Trophoblast cell (in vitro differentiated cells and primary cell): ENCODE measurements around the gene PACS2.

Experiments used
- DNase-seq, 2 donors: peaks; one replicate each; pipeline ENCODE4 v3.0.0-alpha.2; 2016
- H2AFZ ChIP-seq: 2 replicates; pipeline ENCODE4 v1.6.1; 2013; ENCODE audit warnings: low read length, moderate library complexity, mild to moderate bottlenecking; ENCODE audit not compliant: insufficient read depth, poor library complexity
- H2AK5ac ChIP-seq: 2 replicates; pipeline ENCODE4 v1.6.1; 2013; ENCODE audit warnings: mild to moderate bottlenecking, low read length
- H2BK120ac ChIP-seq: 2 replicates; pipeline ENCODE4 v1.6.1; 2013; ENCODE audit warnings: low read length, mild to moderate bottlenecking, moderate library complexity; ENCODE audit not compliant: insufficient read depth, poor library complexity
- H2BK12ac ChIP-seq: 2 replicates; pipeline ENCODE4 v1.6.1; 2013; ENCODE audit warnings: mild to moderate bottlenecking, low read length, moderate library complexity
- H2BK5ac ChIP-seq: 2 replicates; pipeline ENCODE4 v1.6.1; 2013; ENCODE audit warnings: low read length, low read depth, moderate library complexity, mild to moderate bottlenecking; ENCODE audit not compliant: poor library complexity
- H3K14ac ChIP-seq: 2 replicates; pipeline ENCODE4 v1.6.1; 2013; ENCODE audit warnings: mild to moderate bottlenecking, low read length
- H3K18ac ChIP-seq: 2 replicates; pipeline ENCODE4 v1.6.1; 2013; ENCODE audit warnings: mild to moderate bottlenecking, low read length
- H3K23ac ChIP-seq: 2 replicates; pipeline ENCODE4 v1.6.1; 2013; ENCODE audit warnings: low read length
- H3K27ac ChIP-seq: 2 replicates; pipeline ENCODE4 v1.5.1; 2013; ENCODE audit warnings: low read depth, mild to moderate bottlenecking, inconsistent platforms, low read length, moderate library complexity
- H3K27me3 ChIP-seq: 2 replicates; pipeline ENCODE4 v1.6.1; 2013; ENCODE audit warnings: inconsistent platforms, mild to moderate bottlenecking, low read length, moderate library complexity; ENCODE audit not compliant: insufficient read depth
- H3K36me3 ChIP-seq, 2 experiments: 1 replicate in 1 of 2; 2 replicates in 1 of 2; pipeline ENCODE4 v1.6.1; 2013; ENCODE audit warnings: low read length in 2 of 2, mild to moderate bottlenecking in 2 of 2, moderate library complexity in 1 of 2; ENCODE audit not compliant: insufficient read depth in 2 of 2, control insufficient read depth in 1 of 2
- H3K4ac ChIP-seq: 2 replicates; pipeline ENCODE4 v1.6.1; 2013; ENCODE audit warnings: low read depth, mild to moderate bottlenecking, low read length, moderate library complexity
- H3K4me1 ChIP-seq, 2 experiments: 1 replicate in 1 of 2; 2 replicates in 1 of 2; pipeline ENCODE4 v1.6.1; 2013; ENCODE audit warnings: low read length in 2 of 2, mild to moderate bottlenecking in 2 of 2, moderate library complexity in 1 of 2; ENCODE audit not compliant: insufficient read depth in 2 of 2, control insufficient read depth in 1 of 2
- H3K4me2 ChIP-seq: 2 replicates; pipeline ENCODE4 v1.6.1; 2013; ENCODE audit warnings: inconsistent platforms, mild to moderate bottlenecking, low read length, moderate library complexity
- H3K4me3 ChIP-seq: 2 replicates; pipeline ENCODE4 v1.5.1; 2013; ENCODE audit warnings: mild to moderate bottlenecking, low read depth, low read length, inconsistent platforms
- H3K79me1 ChIP-seq: one replicate; pipeline ENCODE4 v1.6.1; 2013; ENCODE audit warnings: low read length
- H3K79me2 ChIP-seq: 2 replicates; pipeline ENCODE4 v1.6.1; 2013; ENCODE audit warnings: low read length, mild to moderate bottlenecking; ENCODE audit not compliant: control insufficient read depth, insufficient read depth, poor library complexity
- H3K9ac ChIP-seq: 2 replicates; pipeline ENCODE4 v1.6.1; 2013; ENCODE audit warnings: mild to moderate bottlenecking, low read length
- H3K9me3 ChIP-seq: 2 replicates; pipeline ENCODE4 v1.6.1; 2013; ENCODE audit warnings: low read depth, mild to moderate bottlenecking, control low read depth, inconsistent platforms, low read length; ENCODE audit not compliant: insufficient read depth
- H4K12ac ChIP-seq: 2 replicates; pipeline ENCODE4 v1.6.1; 2013; ENCODE audit warnings: low read depth, mild to moderate bottlenecking, low read length, moderate library complexity
- H4K8ac ChIP-seq: 2 replicates; pipeline ENCODE4 v1.6.1; 2013; ENCODE audit warnings: low read depth, mild to moderate bottlenecking, low read length, moderate library complexity
- H4K91ac ChIP-seq: one replicate; pipeline ENCODE4 v1.6.1; 2013; ENCODE audit warnings: low read depth, mild to moderate bottlenecking, low read length, moderate library complexity
- WGBS: extraction: QIAGEN DNeasy Blood & Tissue Kit; methylation state at CpG from one replicate; pipeline ENCODE4 v1.1.7; 2013; ENCODE audit warnings: missing lambda C conversion rate; ENCODE audit not compliant: insufficient read length, insufficient coverage; ENCODE audit errors: extremely low coverage; 5-methylcytosine and 5-hydroxymethylcytosine counted together

The PACS2 gene

GRCh38 chr14:105436402-105436801 lies 121.9 kb downstream of the PACS2 start:
- Histone ChIP-seq H4K91ac (no peak overlapping the region), H2AK5ac (no peak overlapping the region), H3K23ac (no peak overlapping the region), H2BK5ac (no peak overlapping the region), H3K4me2 (no peak overlapping the region), H3K79me2 (peaks cover 3% of the 10 kb centered on the region), H3K9me3 (no peaks in the 10 kb centered on the region), H3K18ac (no peak overlapping the region), H3K9ac (no peak overlapping the region), H2BK120ac (no peak overlapping the region), H2BK12ac (no peak overlapping the region), H3K4me1 (peaks cover 6 to 7% of the 10 kb centered on the region in 2 experiments), H3K27me3 (no peaks in the 10 kb centered on the region), H3K79me1 (no peaks in the 10 kb centered on the region), H3K4me3 (no peak overlapping the region), H3K14ac (no peak overlapping the region), H3K36me3 (peaks cover 19 to 30% of the 10 kb centered on the region in 2 experiments), H3K4ac (peak overlapping the region; percentile 34), H4K8ac (no peak overlapping the region), H2AFZ (no peak overlapping the region), H4K12ac (no peak overlapping the region), H3K27ac (no peak overlapping the region)
- WGBS = no CpG with 5 or more reads among the region's 12 CpGs
- no peak for DNase-seq

DNA sequence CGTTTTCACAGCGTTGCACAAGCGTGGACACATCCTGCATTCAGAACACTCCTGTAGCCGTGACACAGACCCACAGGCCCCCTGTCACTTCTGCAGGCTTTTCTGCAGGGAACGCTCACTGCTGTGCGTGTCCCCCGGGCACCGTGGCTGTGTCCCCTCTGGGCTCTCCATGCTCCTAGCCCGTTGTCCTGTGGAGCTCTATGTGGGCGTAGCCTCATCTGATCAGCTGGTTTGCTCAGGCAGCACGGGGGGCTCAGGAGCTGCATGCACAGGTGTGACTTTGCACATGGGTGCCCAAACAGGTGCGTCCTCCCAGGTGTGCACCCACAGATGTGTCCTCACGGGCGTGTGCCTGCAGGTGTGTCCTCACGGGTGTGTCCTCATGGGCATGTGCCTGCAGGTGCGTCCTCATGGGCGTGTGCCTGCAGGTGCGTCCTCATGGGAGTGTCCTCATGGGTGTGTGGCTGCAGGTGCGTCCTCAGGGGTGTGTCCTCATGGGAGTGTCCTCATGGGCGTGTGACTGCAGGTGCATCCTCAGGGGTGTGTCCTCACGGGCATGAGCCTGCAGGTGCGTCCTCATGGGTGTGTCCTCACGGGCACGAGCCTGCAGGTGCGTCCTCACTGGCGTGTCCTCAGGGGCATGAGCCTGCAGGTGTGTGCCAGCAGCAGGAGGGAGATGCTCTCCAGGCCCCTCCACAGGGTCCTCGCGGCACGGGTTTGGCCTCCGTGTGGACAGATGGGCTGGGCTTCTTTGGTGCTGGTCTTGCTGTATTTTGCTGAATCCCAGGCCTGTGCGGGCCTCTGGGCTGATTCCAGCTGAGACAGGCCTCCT lies 122.6 kb downstream of the PACS2 start:
- no peak overlapping the region for H4K8ac ChIP-seq

DNA sequence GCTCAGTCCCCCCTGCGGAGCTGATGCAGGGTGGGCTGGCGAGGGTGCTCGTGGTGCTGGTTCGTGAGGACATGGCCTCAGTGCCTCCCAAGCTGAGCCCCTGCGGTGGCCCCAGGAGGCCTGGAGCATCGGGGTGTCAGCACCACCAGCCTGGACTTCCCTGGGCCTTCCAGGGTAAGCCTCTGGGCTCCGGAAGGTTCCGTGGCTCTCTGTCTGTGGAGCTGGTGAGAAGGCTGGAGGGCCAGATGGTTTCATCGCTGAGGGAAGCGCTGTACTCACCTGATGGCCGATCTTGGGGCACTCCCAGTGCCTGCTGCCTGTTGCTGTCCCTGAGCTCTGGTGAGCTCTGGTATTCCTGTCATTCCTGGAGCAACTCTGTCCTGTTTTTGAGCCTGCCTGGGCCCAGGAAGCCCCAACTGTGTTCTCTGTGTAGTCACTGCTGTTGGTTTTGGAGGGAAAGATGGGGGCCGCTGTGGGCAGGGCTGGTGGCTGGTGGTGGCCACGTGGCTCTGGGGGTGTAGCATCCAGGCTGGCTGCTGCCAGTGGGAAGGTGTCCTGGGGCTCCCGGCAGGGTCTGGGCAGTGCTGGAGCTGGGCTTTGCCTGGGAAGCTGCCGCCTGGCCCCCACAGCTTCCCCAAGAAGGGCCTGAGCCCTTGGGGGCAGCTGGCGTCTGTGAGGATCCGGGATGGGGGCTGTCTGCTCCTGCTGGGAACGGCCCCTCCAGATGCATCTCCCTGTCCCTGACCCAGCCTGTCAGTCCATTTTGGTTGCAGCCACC lies 123.4 kb downstream of the PACS2 start:
- H3K4ac ChIP-seq = peak overlapping the region; percentile 71
- H3K27me3 ChIP-seq = no peaks in the 10 kb centered on the region
- H3K4me1 ChIP-seq = peaks cover 4 to 6% of the 10 kb centered on the region in 2 experiments
- no peak overlapping the region for H3K4me2 ChIP-seq
- no peak overlapping the region for H3K14ac ChIP-seq
- no peak overlapping the region for H2BK12ac ChIP-seq
- no peak overlapping the region for H3K23ac ChIP-seq
- no peak overlapping the region for H4K12ac ChIP-seq
- no peak for DNase-seq
- H3K18ac ChIP-seq = peak overlapping the region; percentile 21
- peaks cover 28 to 35% of the 10 kb centered on the region in 2 experiments for H3K36me3 ChIP-seq
- H3K79me2 ChIP-seq = peaks cover 3% of the 10 kb centered on the region
- H3K4me3 ChIP-seq = no peak overlapping the region
- H4K91ac ChIP-seq = no peak overlapping the region
- H2BK120ac ChIP-seq = no peak overlapping the region
- no peak overlapping the region for H2BK5ac ChIP-seq
- no CpG with 5 or more reads among the region's 18 CpGs for WGBS
- H2AK5ac ChIP-seq = no peak overlapping the region
- H3K9ac ChIP-seq = no peak overlapping the region
- no peak overlapping the region for H3K27ac ChIP-seq
- no peak overlapping the region for H2AFZ ChIP-seq
- no peak overlapping the region for H4K8ac ChIP-seq
- H3K9me3 ChIP-seq = peaks cover 3% of the 10 kb centered on the region
- no peaks in the 10 kb centered on the region for H3K79me1 ChIP-seq

More for the DNA sequence above, 122.6 kb downstream of the PACS2 start:
- peaks cover 6 to 7% of the 10 kb centered on the region in 2 experiments for H3K4me1 ChIP-seq
- no peak overlapping the region for H2BK12ac ChIP-seq
- no peak overlapping the region for H3K14ac ChIP-seq
- no peaks in the 10 kb centered on the region for H3K79me1 ChIP-seq
- H3K36me3 ChIP-seq = peaks cover 20 to 29% of the 10 kb centered on the region in 2 experiments
- no peak overlapping the region for H3K4me2 ChIP-seq
- no peak overlapping the region for H3K18ac ChIP-seq
- H3K9ac ChIP-seq = no peak overlapping the region
- peaks cover 3% of the 10 kb centered on the region for H3K79me2 ChIP-seq
- H3K9me3 ChIP-seq = no peaks in the 10 kb centered on the region
- no peak overlapping the region for H2BK120ac ChIP-seq
- peak overlapping the region; percentile 71 for H3K4ac ChIP-seq
- no peak overlapping the region for H4K12ac ChIP-seq
- no peak overlapping the region for H2AFZ ChIP-seq
- no peak overlapping the region for H4K91ac ChIP-seq
- WGBS = no CpG with 5 or more reads among the region's 31 CpGs
- no peak overlapping the region for H2BK5ac ChIP-seq
- H3K27me3 ChIP-seq = no peaks in the 10 kb centered on the region
- no peak for DNase-seq
- H3K27ac ChIP-seq = no peak overlapping the region
- no peak overlapping the region for H2AK5ac ChIP-seq
- no peak overlapping the region for H3K23ac ChIP-seq
- H3K4me3 ChIP-seq = no peak overlapping the region

DNA sequence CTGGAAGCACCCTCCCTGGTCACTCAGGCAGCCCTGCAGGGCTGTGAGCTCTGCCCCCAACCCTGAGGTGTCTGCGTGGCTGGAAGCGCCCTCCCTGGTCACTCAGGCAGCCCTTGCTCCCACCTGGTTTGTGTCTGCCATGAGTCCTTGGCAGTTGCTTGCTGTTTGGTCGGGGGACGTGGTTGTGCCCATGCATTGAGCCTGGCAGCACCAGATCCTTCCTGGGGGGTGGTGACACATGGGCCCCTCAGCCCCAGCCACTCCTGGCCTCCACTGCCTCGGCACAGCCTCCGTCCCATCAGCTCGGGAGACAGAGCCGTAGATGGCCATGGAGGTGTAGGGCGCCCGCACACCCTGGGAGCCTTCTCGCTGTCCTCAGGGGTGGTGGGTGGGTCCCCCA lies 124.6 kb downstream of the PACS2 start:
- H3K9me3 ChIP-seq = peaks cover 5% of the 10 kb centered on the region
- H4K12ac ChIP-seq = no peak overlapping the region
- no peak overlapping the region for H2AK5ac ChIP-seq
- no peak overlapping the region for H3K18ac ChIP-seq
- H3K4ac ChIP-seq = no peak overlapping the region
- H2AFZ ChIP-seq = no peak overlapping the region
- H3K36me3 ChIP-seq = peaks cover 30 to 39% of the 10 kb centered on the region in 2 experiments
- peaks cover 3% of the 10 kb centered on the region for H3K79me2 ChIP-seq
- no peak overlapping the region for H3K27ac ChIP-seq
- no peak overlapping the region for H2BK5ac ChIP-seq
- no peak overlapping the region for H3K23ac ChIP-seq
- no peak overlapping the region for H3K9ac ChIP-seq
- WGBS = no CpG with 5 or more reads among the region's 11 CpGs
- no peak overlapping the region for H2BK120ac ChIP-seq
- H3K4me2 ChIP-seq = no peak overlapping the region
- no peak overlapping the region for H3K4me3 ChIP-seq
- H4K8ac ChIP-seq = no peak overlapping the region
- H3K14ac ChIP-seq = no peak overlapping the region
- no peak overlapping the region for H4K91ac ChIP-seq
- H3K27me3 ChIP-seq = no peaks in the 10 kb centered on the region
- no peak overlapping the region for H2BK12ac ChIP-seq
- H3K4me1 ChIP-seq = no peaks in the 10 kb centered on the region
- no peak for DNase-seq
- no peaks in the 10 kb centered on the region for H3K79me1 ChIP-seq
